ENCODE data around the gene PLA1A. TPM values are rescaled to one million over a fixed set of nuclear protein-coding genes. Genes with fewer than 3 reads are reported as not detected.

PLA1A gene
- total and polyA plus RNA-seq, 2 of the 4 experiments (the other 2 are of a cell fraction) = not detected

GRCh38 chr3:119589102-119589773 is 8.4 kb upstream of the PLA1A start:
- dilution Hi-C loops (cut with HindIII; ENCODE audit: low sequenced_read_pairs, unreplicated experiment) (no loop called here), intact Hi-C loops (cut with micrococcal nuclease) (no loop called here), in situ Hi-C loops (cut with MboI; ENCODE audit: low sequenced_read_pairs) (loop anchor here (25.0 kb wide), 1 partner anchor 702 kb away; no protein-coding TSS in a partner anchor)
- Histone ChIP-seq H3K4me1 (ENCODE audit: control insufficient read depth, insufficient read depth, low read length) (no peaks in the 10 kb centered on the region), H4K91ac (ENCODE audit: insufficient read depth, low read depth, low read length) (no peak overlapping the region), H2AK9ac (replicated peaks; ENCODE audit: low read depth, low read length, poor library complexity) (no peak overlapping the region), H2AK5ac (ENCODE audit: low read depth, low read length) (no peak overlapping the region), H4K8ac (ENCODE audit: low read depth in 2 of 2, low read length in 2 of 2) (no peak overlapping the region), H2BK20ac (ENCODE audit: low read depth, low read length) (no peak overlapping the region), H3K4me3 (ENCODE audit: insufficient read depth, low read depth, low read length) (no peak overlapping the region), H3K79me1 (ENCODE audit: low read depth in 1 of 2, low read length in 2 of 2) (no peaks in the 10 kb centered on the region), H3K18ac (ENCODE audit: low read depth, low read length) (no peak overlapping the region), H3K14ac (replicated peaks; ENCODE audit: low read depth, low read length) (no peak overlapping the region), H3K27me3 (ENCODE audit: control insufficient read depth, insufficient read depth, low read length) (peaks cover 28% of the 10 kb centered on the region), H3K23ac (ENCODE audit: low read depth, low read length) (no peak overlapping the region), H2AFZ (replicated peaks; ENCODE audit: low read length, poor library complexity) (no peak overlapping the region), H3K56ac (ENCODE audit: extremely low read depth, insufficient read depth, low read length) (no peak overlapping the region), H3K27ac (ENCODE audit: insufficient read depth, low read length) (no peak overlapping the region), H4K20me1 (ENCODE audit: insufficient read depth, low read length) (no peaks in the 10 kb centered on the region), H3K36me3 (ENCODE audit: control insufficient read depth, insufficient read depth, low read length) (no peaks in the 10 kb centered on the region), H2BK120ac (ENCODE audit: low read depth, low read length) (no peak overlapping the region), H3K9me1 (ENCODE audit: insufficient read depth, low read length) (no peaks in the 10 kb centered on the region), H2BK15ac (ENCODE audit: low read depth, low read length) (no peak overlapping the region), H3K4me2 (ENCODE audit: low read depth, low read length) (no peak overlapping the region), H4K5ac (ENCODE audit: low read depth, low read length) (no peak overlapping the region), H3K4ac (ENCODE audit: low read depth, low read length) (no peak overlapping the region), H3K9ac (ENCODE audit: low read depth, low read length) (no peak overlapping the region), H3K9me3 (ENCODE audit: control insufficient read depth, insufficient read depth, low read length) (no peaks in the 10 kb centered on the region), H2BK5ac (ENCODE audit: low read depth, low read length, poor library complexity, severe bottlenecking) (no peak overlapping the region)
- CTCF ChIA-PET = no interaction called here
- POLR2A ChIA-PET (ENCODE audit: unreplicated experiment) = no interaction called here
- ATAC-seq (ENCODE audit: low read depth) (no peak), DNase-seq (no peak)
- no peak for TF ChIP-seq BHLHE40 (IDR thresholded peaks at IDR 0.05; ENCODE audit: low read depth, low read length)
- no peak for TF ChIP-seq FOS (IDR thresholded peaks at IDR 0.05; ENCODE audit: low read depth, low read length)
- no peak for TF ChIP-seq RAD21 (IDR thresholded peaks at IDR 0.05; ENCODE audit: low read length)
- no peak for TF ChIP-seq RCOR1 (IDR thresholded peaks at IDR 0.05; ENCODE audit: insufficient replicate concordance, low read length)
- no peak for TF ChIP-seq SMC3 (IDR thresholded peaks at IDR 0.05; ENCODE audit: low read depth, low read length)
- no peak for TF ChIP-seq MAFK (IDR thresholded peaks at IDR 0.05; ENCODE audit: low read depth, low read length)
- no peak for TF ChIP-seq USF2 (IDR thresholded peaks at IDR 0.05; ENCODE audit: low read depth, low read length)
- TF ChIP-seq ELK1 (IDR thresholded peaks at IDR 0.05; ENCODE audit: borderline replicate concordance, low read depth, low read length) = no peak
- TF ChIP-seq RFX5 (IDR thresholded peaks at IDR 0.05; ENCODE audit: low read depth, low read length) = no peak
- TF ChIP-seq CEBPB (IDR thresholded peaks at IDR 0.05; ENCODE audit: low read depth, low read length) = no peak
- no peak for TF ChIP-seq POLR2A (IDR thresholded peaks at IDR 0.05; ENCODE audit: low read depth, low read length)
- no CpG with 5 or more reads among the region's 6 CpGs for WGBS, 2 experiments (ENCODE audit: extremely low coverage in 2 of 2, insufficient read length in 1 of 2)
- BruUV-seq (replicated peaks) = no TSS peak

Data from IMR-90 (cell line).